GM12878 (cell line): Measurements from ENCODE around the gene PRKG1. TPM values are rescaled to one million over a fixed set of nuclear protein-coding genes. Genes with fewer than 3 reads are reported as not detected.

ENCODE experiments used
- ATAC-seq: fragments of 200-7000 bp; cut with Tn5 transposase; 3 replicates; pipeline ENCODE4 v1.9.1; 2020; ENCODE audit warnings: mild to moderate bottlenecking, moderate library complexity
- BruUV-seq: library from RNA; stranded (reverse); fragments of 400-500 nt; replicated peaks from 2 replicates; lab custom pipeline; 2021; lab: Mats Ljungman, UMichigan
- CTCF ChIA-PET: fragments of 300-600 bp; sonication (Branson Sonifier 250); formaldehyde crosslinking; extraction: SDS; loops from one replicate; lab custom pipeline; 2021; ENCODE audit warnings: inconsistent platforms; lab: Yijun Ruan, JAX
- POLR2A ChIA-PET: fragments of 350-600 bp; formaldehyde crosslinking; extraction: SDS; loops from one replicate; lab custom pipeline; 2021; ENCODE audit warnings: inconsistent platforms; lab: Charles Lee
- RAD21 ChIA-PET: fragments of 300-600 bp; sonication (Branson Sonifier 250); formaldehyde crosslinking; loops from one replicate; lab custom pipeline; 2023; ENCODE audit warnings: antibody characterized with exemption; ENCODE audit not compliant: unreplicated experiment; lab: Charles Lee
- SMC1A ChIA-PET: fragments of 300-600 bp; sonication (Branson Sonifier 250); formaldehyde crosslinking; loops from one replicate; lab custom pipeline; 2023; ENCODE audit not compliant: unreplicated experiment, uncharacterized antibody; lab: Charles Lee
- DNase-seq: peaks from one replicate; pipeline ENCODE4 v3.0.0-alpha.2; 2011; ENCODE audit warnings: low read depth, low spot score
- FAIRE-seq: peaks from 3 replicates; lab custom pipeline; 2011; peaks lifted over from hg19 to GRCh38; lab: Jason Lieb, UNC
- H2AFZ ChIP-seq: 2 replicates; pipeline ENCODE4 v1.6.0; 2011; ENCODE audit warnings: low read depth, low read length, control low read depth; ENCODE audit not compliant: control insufficient read depth
- H3K27ac ChIP-seq: 2 replicates; pipeline ENCODE4 v1.5.1; 2011; ENCODE audit warnings: control low read depth; ENCODE audit not compliant: control insufficient read depth, insufficient read depth
- H3K27me3 ChIP-seq, 2 experiments: replicated peaks in 1 of 2; 2 replicates each; pipeline versions ENCODE4 v1.6.0 to v1.6.1; 2011; ENCODE audit warnings: low read length in 1 of 2; ENCODE audit not compliant: control insufficient read depth in 2 of 2, insufficient read depth in 2 of 2
- H3K36me3 ChIP-seq, 2 experiments: 2 replicates each; pipeline ENCODE4 v1.5.1; 2011; ENCODE audit warnings: low read length in 1 of 2; ENCODE audit not compliant: control insufficient read depth in 2 of 2, insufficient read depth in 2 of 2
- H3K4me1 ChIP-seq: 2 replicates; pipeline ENCODE4 v1.6.1; 2011; ENCODE audit warnings: mild to moderate bottlenecking, low read length, moderate library complexity, mixed read lengths; ENCODE audit not compliant: control insufficient read depth, insufficient read depth
- H3K4me2 ChIP-seq: 2 replicates; pipeline ENCODE4 v1.6.0; 2011; ENCODE audit warnings: control low read depth; ENCODE audit not compliant: control insufficient read depth, insufficient read depth
- H3K4me3 ChIP-seq: fragments of 200-600 bp; sonication (generic); 2 replicates; pipeline ENCODE4 v1.5.1; 2016
- H3K79me2 ChIP-seq: 2 replicates; pipeline ENCODE4 v1.6.0; 2011; ENCODE audit warnings: low read length; ENCODE audit not compliant: control insufficient read depth, insufficient read depth
- H3K9ac ChIP-seq: 2 replicates; pipeline ENCODE4 v1.8.0; 2011; ENCODE audit warnings: low read length, control low read depth, mixed read lengths; ENCODE audit not compliant: control insufficient read depth, insufficient read depth
- H3K9me3 ChIP-seq: replicated peaks from 3 replicates; pipeline ENCODE4 v1.5.1; 2011; ENCODE audit warnings: mild to moderate bottlenecking, low read length; ENCODE audit not compliant: control insufficient read depth, insufficient read depth
- H4K20me1 ChIP-seq: 2 replicates; pipeline ENCODE4 v1.6.0; 2011; ENCODE audit not compliant: control insufficient read depth, insufficient read depth
- BMI1 ChIP-seq: fragments of 450-650 bp; IDR thresholded peaks from 2 replicates; pipeline ENCODE4 v1.6.1; 2016; ENCODE audit warnings: mild to moderate bottlenecking, moderate library complexity, borderline replicate concordance
- CEBPB ChIP-seq, 2 experiments: fragments of 150-350 bp in 1 of 2; IDR thresholded peaks; 2 replicates each; pipeline ENCODE4 v1.6.1; 2012 to 2014; ENCODE audit warnings: low read depth in 2 of 2, low read length in 2 of 2, borderline replicate concordance in 1 of 2, inconsistent platforms in 1 of 2
- KAT2A ChIP-seq: conservative IDR thresholded peaks from 2 replicates; pipeline ENCODE4 v1.6.1; 2011; ENCODE audit warnings: low read depth, low read length; ENCODE audit not compliant: control insufficient read depth
- MYB ChIP-seq: fragments of 150-350 bp; IDR thresholded peaks from 2 replicates; pipeline ENCODE4 v1.6.1; 2014; ENCODE audit warnings: mild to moderate bottlenecking, low read depth, low read length, borderline replicate concordance
- MYC ChIP-seq: IDR thresholded peaks from 2 replicates; pipeline ENCODE4 v1.6.1; 2011; ENCODE audit warnings: mild to moderate bottlenecking, low read length, moderate library complexity, inconsistent platforms; ENCODE audit not compliant: insufficient read depth, insufficient replicate concordance, insufficient read length, severe bottlenecking
- NFIC ChIP-seq: IDR thresholded peaks from 2 replicates; pipeline ENCODE4 v1.6.1; 2012; ENCODE audit warnings: low read depth, mild to moderate bottlenecking, inconsistent platforms, low read length, moderate library complexity
- NFXL1 ChIP-seq: fragments of 450-650 bp; IDR thresholded peaks from 2 replicates; pipeline ENCODE4 v1.6.1; 2017; ENCODE audit warnings: antibody characterized with exemption, mild to moderate bottlenecking, borderline replicate concordance
- WRNIP1 ChIP-seq: IDR thresholded peaks from 2 replicates; pipeline ENCODE4 v1.6.1; 2011; ENCODE audit warnings: low read depth, low read length, improper control_type of control experiment, borderline replicate concordance
- ZBED1 ChIP-seq: IDR thresholded peaks from 2 replicates; pipeline ENCODE4 v1.6.1; 2016; ENCODE audit warnings: borderline replicate concordance
- ZBTB4 ChIP-seq: fragments of 450-650 bp; formaldehyde crosslinking; IDR thresholded peaks from 2 replicates; pipeline ENCODE4 v1.4.0; 2022; ENCODE audit warnings: mild to moderate bottlenecking, moderate library complexity
- ZNF592 ChIP-seq: fragments of 450-650 bp; IDR thresholded peaks from 2 replicates; pipeline ENCODE4 v1.6.1; 2017; ENCODE audit warnings: mild to moderate bottlenecking, moderate library complexity
- WGBS: methylation state at CpG from one replicate; pipeline ENCODE4 v1.1.6; 2016; ENCODE audit warnings: low lambda C conversion rate; ENCODE audit not compliant: insufficient replicate concordance, insufficient coverage; ENCODE audit errors: missing lambda C conversion rate; 5-methylcytosine and 5-hydroxymethylcytosine counted together
- in situ Hi-C: fragments of 300-500 bp; cut with MboI; formaldehyde crosslinking; loops from 9 replicates; pipeline ENCODE4 v1.14.3; 2018; ENCODE audit warnings: mixed read lengths
- intact Hi-C: fragments of 100-400 bp; cut with micrococcal nuclease; formaldehyde crosslinking; loops from one replicate; pipeline ENCODE4 v1.14.2; 2022; ENCODE audit not compliant: unreplicated experiment
- polyA plus RNA-seq, 11 experiments: library from polyadenylated mRNA; depleted of rRNA in 4 of 11; unstranded in 6 of 11; stranded (reverse) in 5 of 11; fragments of >200 nt; fragmentation: Nextera tagmentation in 4 of 11; fragmentation: Illumina TruSeq in 1 of 11; extraction: Ambion mirVana in 4 of 11; extraction: Trizol in 1 of 11; gene quantifications; 1 replicate in 1 of 11; 2 replicates in 10 of 11; pipeline versions ENCODE4 v1.2.1 to v1.2.3, GENCODE V29; 2011 to 2016; ENCODE audit warnings: inconsistent platforms in 2 of 11, missing spikeins in 2 of 11, low read depth in 1 of 11
- total RNA-seq, 4 experiments: library from RNA; depleted of rRNA in 3 of 4; stranded (reverse); fragments of >200 nt in 3 of 4; fragmentation: Illumina TruSeq in 1 of 4; extraction: Trizol in 1 of 4; gene quantifications; 2 replicates each; pipeline versions ENCODE4 v1.2.1 to v1.2.3, GENCODE V29; 2013 to 2021

PRKG1 gene
- total and polyA plus RNA-seq, 10 of the 15 experiments (the other 5 are each of a cell fraction or from before 2014, with no cell fraction given), result 0.04 to 0.05 TPM; not detected in 8

GRCh38 chr10:51139176-51139575 is 64.9 kb downstream of the PRKG1 start (continued):
- TF ChIP-seq BMI1 (no peak), ZBTB4 (CRISPR knock-in tag) (no peak), MYB (no peak), WRNIP1 (no peak)

GRCh38 chr10:51141010-51141409 is 66.7 kb downstream of the PRKG1 start:
- no TSS peak for BruUV-seq
- SMC1A ChIA-PET, result no interaction called here
- no peaks in the 10 kb centered on the region for H3K4me1 ChIP-seq
- FAIRE-seq (no peak), ATAC-seq (no peak), DNase-seq (no peak)
- no peak overlapping the region for H3K4me2 ChIP-seq
- in situ Hi-C loops, result no loop called here
- no peaks in the 10 kb centered on the region for H3K36me3 ChIP-seq
- H2AFZ ChIP-seq, result no peak overlapping the region
- intact Hi-C loops, result no loop called here
- RAD21 ChIA-PET, result no interaction called here
- no peaks in the 10 kb centered on the region for H3K27me3 ChIP-seq
- 0% methylated on average over 2 of the region's 2 CpGs for WGBS
- no peaks in the 10 kb centered on the region for H3K79me2 ChIP-seq
- H3K27ac ChIP-seq, result no peak overlapping the region
- no peak overlapping the region for H3K9ac ChIP-seq
- no peaks in the 10 kb centered on the region for H4K20me1 ChIP-seq
- no peak overlapping the region for H3K4me3 ChIP-seq
- CTCF ChIA-PET, result no interaction called here
- no peaks in the 10 kb centered on the region for H3K9me3 ChIP-seq
- POLR2A ChIA-PET, result no interaction called here
- no peak for TF ChIP-seq MYC
- TF ChIP-seq ZBED1, result no peak
- no peak for TF ChIP-seq ZNF592
- TF ChIP-seq KAT2A, result no peak
- TF ChIP-seq ZBTB4 (CRISPR knock-in tag), result no peak
- TF ChIP-seq BMI1, result no peak
- TF ChIP-seq NFXL1, result no peak
- no peak for TF ChIP-seq NFIC
- TF ChIP-seq CEBPB (IDR thresholded peaks at IDR 0.05; ENCODE audit: borderline replicate concordance in 1 of 2, low read depth in 2 of 2, low read length in 2 of 2), result no peak
